GM18861 (cell line): ENCODE data around the gene UQCRQ.
"Not testable (repeated sequence)": the region's sequence is repeated elsewhere in the genome, so short reads cannot be mapped to it uniquely, and the experiment has no call there.

Experiments
- ATAC-seq: cut with Tn5 transposase; IDR thresholded peaks from one replicate; pipeline ENCODE4 v1.9.1; 2021; ENCODE audit not compliant: unreplicated experiment

UQCRQ gene

GRCh38 chr5:132831095-132831860 lies 35.2 kb upstream of the UQCRQ start:
- no peak for ATAC-seq

- ATAC-seq = no peak
Observed at GRCh38 chr5:132832612-132833011, 33.8 kb upstream of the UQCRQ start.

GRCh38 chr5:132834057-132834456 lies 32.4 kb upstream of the UQCRQ start:
- ATAC-seq = no peak

- no peak for ATAC-seq
Observed at GRCh38 chr5:132836852-132837251, 29.6 kb upstream of the UQCRQ start.

GRCh38 chr5:132837868-132838267 lies 28.6 kb upstream of the UQCRQ start:
- no peak for ATAC-seq

- ATAC-seq = no peak
Observed at GRCh38 chr5:132838516-132839282, 27.7 kb upstream of the UQCRQ start.

GRCh38 chr5:132839426-132840301 lies 26.8 kb upstream of the UQCRQ start:
- ATAC-seq = no peak

GRCh38 chr5:132840313-132840712 lies 26.1 kb upstream of the UQCRQ start:
- ATAC-seq = no peak

- ATAC-seq = no peak
Observed at GRCh38 chr5:132840896-132841295, 25.5 kb upstream of the UQCRQ start.

GRCh38 chr5:132841305-132841704 lies 25.1 kb upstream of the UQCRQ start:
- no peak for ATAC-seq

GRCh38 chr5:132848270-132848669 lies 18.2 kb upstream of the UQCRQ start:
- no peak for ATAC-seq

- ATAC-seq = no peak
Observed at GRCh38 chr5:132849347-132849746, 17.1 kb upstream of the UQCRQ start.

GRCh38 chr5:132850066-132850465 lies 16.4 kb upstream of the UQCRQ start:
- ATAC-seq = no peak

GRCh38 chr5:132853323-132853722 lies 13.1 kb upstream of the UQCRQ start:
- ATAC-seq = no peak

- no peak for ATAC-seq
Observed at GRCh38 chr5:132853790-132854189, 12.7 kb upstream of the UQCRQ start.

GRCh38 chr5:132854301-132854700 lies 12.1 kb upstream of the UQCRQ start:
- ATAC-seq = no peak

GRCh38 chr5:132854992-132855391 lies 11.4 kb upstream of the UQCRQ start:
- ATAC-seq = not testable (repeated sequence)

- no peak for ATAC-seq
Observed at GRCh38 chr5:132856011-132856410, 10.4 kb upstream of the UQCRQ start.

- ATAC-seq = no peak
Observed at GRCh38 chr5:132859889-132860437, 6.5 kb upstream of the UQCRQ start.

- no peak for ATAC-seq
Observed at GRCh38 chr5:132860742-132861141, 5.7 kb upstream of the UQCRQ start.
